ENCODE results near the gene FAM111A.
"Not testable (repeated sequence)": the region's sequence is repeated elsewhere in the genome, so short reads cannot be mapped to it uniquely, and the experiment has no call there.

The FAM111A gene

GRCh38 chr11:59142530-59143507, at the start of gene FAM111A:
FAM111A (plus strand) TSS chr11:59142856; CDS start chr11:59148873, 6,017 bp downstream.
- DNase-seq = peak; percentile 53 to 88 (median 74)
- intact Hi-C loops (cut with DNase I) = no loop called here

- intact Hi-C loops (cut with DNase I); DNase-seq: not testable (repeated sequence)
Observed at GRCh38 chr11:59093576-59093975, 49.1 kb upstream of the FAM111A start.

- intact Hi-C loops (cut with DNase I); DNase-seq: not testable (repeated sequence)
Observed at GRCh38 chr11:59095225-59095624, 47.4 kb upstream of the FAM111A start.

- intact Hi-C loops (cut with DNase I); DNase-seq: not testable (repeated sequence)
Observed at GRCh38 chr11:59095972-59096575, 46.6 kb upstream of the FAM111A start.

GRCh38 chr11:59097113-59097708, 45.4 kb upstream of the FAM111A start:
- intact Hi-C loops (cut with DNase I) = no loop called here
- DNase-seq = peak in 37 of 42 donors; percentile 5 to 81 (median 51)

GRCh38 chr11:59097938-59098337, 44.7 kb upstream of the FAM111A start:
- DNase-seq; intact Hi-C loops (cut with DNase I): not testable (repeated sequence)

GRCh38 chr11:59102259-59102765, 40.3 kb upstream of the FAM111A start:
- DNase-seq = peak in 41 of 42 donors; percentile 17 to 77 (median 48)
- intact Hi-C loops (cut with DNase I) = no loop called here

- peak; percentile 70 to 94 (median 84) for DNase-seq
- intact Hi-C loops (cut with DNase I) = no loop called here
Observed at GRCh38 chr11:59106363-59107336, 36.0 kb upstream of the FAM111A start, which contains the start of gene FAM111B. FAM111B (plus strand) TSS chr11:59107237; CDS start chr11:59109626, 2,389 bp downstream.

- DNase-seq; intact Hi-C loops (cut with DNase I): not testable (repeated sequence)
Observed at GRCh38 chr11:59107721-59108120, 34.9 kb upstream of the FAM111A start.

- intact Hi-C loops (cut with DNase I) = no loop called here
- DNase-seq = no peak
Observed at GRCh38 chr11:59112494-59112893, 30.2 kb upstream of the FAM111A start.

GRCh38 chr11:59114344-59114743, 28.3 kb upstream of the FAM111A start:
- no peak for DNase-seq
- intact Hi-C loops (cut with DNase I) = no loop called here

- DNase-seq = no peak
- intact Hi-C loops (cut with DNase I) = no loop called here
Observed at GRCh38 chr11:59115553-59115952, 27.1 kb upstream of the FAM111A start.

GRCh38 chr11:59117774-59118173, 24.9 kb upstream of the FAM111A start:
- DNase-seq = no peak
- intact Hi-C loops (cut with DNase I) = no loop called here

- intact Hi-C loops (cut with DNase I) = no loop called here
- DNase-seq = no peak
Observed at GRCh38 chr11:59119826-59120225, 22.8 kb upstream of the FAM111A start.

- intact Hi-C loops (cut with DNase I) = no loop called here
Observed at GRCh38 chr11:59135648-59136461, 6.8 kb upstream of the FAM111A start.

GRCh38 chr11:59136551-59136950, 6.1 kb upstream of the FAM111A start:
- DNase-seq; intact Hi-C loops (cut with DNase I): not testable (repeated sequence)

More at GRCh38 chr11:59135648-59136461, 6.8 kb upstream of the FAM111A start:
- peak; percentile 59 to 93 (median 84) for DNase-seq

- no peak for DNase-seq
Observed at GRCh38 chr11:59137190-59137589, 5.5 kb upstream of the FAM111A start.

More at GRCh38 chr11:59137190-59137589, 5.5 kb upstream of the FAM111A start:
- intact Hi-C loops (cut with DNase I) = no loop called here
